Sigmoid colon (tissue), 7 donors: ENCODE data around the gene SLC16A1. TPM values are rescaled to one million over a fixed set of nuclear protein-coding genes. Genes with fewer than 3 reads are reported as not detected.

Source experiments
- DNase-seq: peaks from one replicate; pipeline ENCODE4 v3.0.0-alpha.2; 2019
- H3K27ac ChIP-seq, 4 donors: fragments of 200-600 bp; sonication (generic); one replicate each; pipeline ENCODE4 v1.5.1; 2016 to 2019; ENCODE audit warnings: mild to moderate bottlenecking in 1 of 4
- H3K27me3 ChIP-seq, 3 donors: fragments of 200-600 bp; sonication (generic); one replicate each; pipeline ENCODE4 v1.5.1; 2019; ENCODE audit warnings: mild to moderate bottlenecking in 1 of 3
- H3K36me3 ChIP-seq, 4 donors: fragments of 200-600 bp; sonication (generic); one replicate each; pipeline ENCODE4 v1.5.1; 2016 to 2019
- H3K4me1 ChIP-seq, 4 donors: fragments of 200-600 bp; sonication (generic); one replicate each; pipeline ENCODE4 v1.5.1; 2017 to 2019
- H3K4me3 ChIP-seq, 4 donors: fragments of 200-600 bp; sonication (generic); one replicate each; pipeline ENCODE4 v1.5.1; 2017 to 2019; ENCODE audit warnings: mild to moderate bottlenecking in 2 of 4, moderate library complexity in 1 of 4
- H3K9me3 ChIP-seq, 4 donors: fragments of 200-600 bp in 3 of 4; sonication (generic) in 3 of 4; one replicate each; pipeline versions ENCODE4 v1.5.1 to v1.6.1; 2013 to 2019
- EP300 ChIP-seq, 4 donors: sonication (generic); formaldehyde crosslinking; IDR thresholded peaks; one replicate each; pipeline ENCODE4 v1.6.1; 2017; ENCODE audit warnings: antibody characterized with exemption in 4 of 4
- POLR2A ChIP-seq, 2 donors: fragments of 450-650 bp; IDR thresholded peaks; one replicate each; pipeline ENCODE4 v1.6.1; 2016; ENCODE audit warnings: antibody characterized with exemption in 2 of 2, mild to moderate bottlenecking in 2 of 2, moderate library complexity in 2 of 2
- POLR2AphosphoS5 ChIP-seq, 4 donors: sonication (generic); formaldehyde crosslinking; IDR thresholded peaks; one replicate each; pipeline ENCODE4 v1.6.1; 2017; ENCODE audit warnings: antibody characterized with exemption in 4 of 4
- WGBS, 2 donors: extraction: QIAGEN DNeasy Blood & Tissue Kit; methylation state at CpG; one replicate each; pipeline ENCODE4 v1.1.7; 2013; 5-methylcytosine and 5-hydroxymethylcytosine counted together
- intact Hi-C: fragments of 100-400 bp; cut with DNase I; formaldehyde crosslinking; loops from one replicate; pipeline ENCODE4 v1.15.1; 2023
- polyA plus RNA-seq, 3 donors: library from polyadenylated mRNA; stranded (reverse); fragments of 200-250 nt; gene quantifications; one replicate each; pipeline ENCODE4 v1.2.3, GENCODE V29; 2013
- total RNA-seq, 4 donors: library from RNA; depleted of rRNA; stranded (reverse); fragments of >200 nt; gene quantifications; one replicate each; pipeline ENCODE4 v1.1.0, GENCODE V29; 2016
- TF ChIP-seq, protein P1 (sequence below), 4 experiments: fragments of 450-650 bp in 3 of 4; fragments of 200-600 bp in 1 of 4; IDR thresholded peaks; one replicate each; pipeline ENCODE4 v1.5.1; 2016 to 2019; ENCODE audit warnings: antibody characterized with exemption in 4 of 4, mild to moderate bottlenecking in 3 of 4, moderate library complexity in 2 of 4
- donor health status: healthy with polysubstance abuse.
- donor health status: Bipolar disorder and iron deficiency.
- donor health status: healthy.

The SLC16A1 gene
- total and polyA plus RNA-seq, 7 donors = 10.8 to 80.5 (median 48.7) TPM

DNA sequence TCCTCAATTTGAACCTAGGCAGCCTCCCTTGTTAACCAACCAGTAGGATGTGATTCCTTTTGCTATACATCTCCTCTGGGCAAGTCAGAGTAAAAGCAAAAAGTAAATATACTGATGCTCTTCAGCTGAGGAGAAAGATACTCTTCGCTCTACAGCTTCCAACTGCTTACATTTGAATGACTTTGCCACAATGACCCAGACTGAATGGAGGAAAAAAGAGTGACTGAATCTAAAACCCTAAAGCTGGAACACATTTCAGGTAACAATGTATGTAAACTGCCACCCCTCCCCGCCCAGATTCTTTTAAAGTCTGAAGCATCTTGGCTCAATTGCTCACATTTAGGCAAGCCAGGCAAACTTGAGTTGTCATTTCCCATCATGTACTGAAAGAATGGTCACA lies 46.1 kb downstream of the SLC16A1 start:
- peaks cover 0 to 24% (median 0%) of the 10 kb centered on the region in 4 donors for H3K36me3 ChIP-seq
- TF ChIP-seq POLR2AphosphoS5 (IDR thresholded peaks at IDR 0.05) (no peak), POLR2A (IDR thresholded peaks at IDR 0.05) (no peak), EP300 (IDR thresholded peaks at IDR 0.05) (no peak)
- TF ChIP-seq, protein P1, sequence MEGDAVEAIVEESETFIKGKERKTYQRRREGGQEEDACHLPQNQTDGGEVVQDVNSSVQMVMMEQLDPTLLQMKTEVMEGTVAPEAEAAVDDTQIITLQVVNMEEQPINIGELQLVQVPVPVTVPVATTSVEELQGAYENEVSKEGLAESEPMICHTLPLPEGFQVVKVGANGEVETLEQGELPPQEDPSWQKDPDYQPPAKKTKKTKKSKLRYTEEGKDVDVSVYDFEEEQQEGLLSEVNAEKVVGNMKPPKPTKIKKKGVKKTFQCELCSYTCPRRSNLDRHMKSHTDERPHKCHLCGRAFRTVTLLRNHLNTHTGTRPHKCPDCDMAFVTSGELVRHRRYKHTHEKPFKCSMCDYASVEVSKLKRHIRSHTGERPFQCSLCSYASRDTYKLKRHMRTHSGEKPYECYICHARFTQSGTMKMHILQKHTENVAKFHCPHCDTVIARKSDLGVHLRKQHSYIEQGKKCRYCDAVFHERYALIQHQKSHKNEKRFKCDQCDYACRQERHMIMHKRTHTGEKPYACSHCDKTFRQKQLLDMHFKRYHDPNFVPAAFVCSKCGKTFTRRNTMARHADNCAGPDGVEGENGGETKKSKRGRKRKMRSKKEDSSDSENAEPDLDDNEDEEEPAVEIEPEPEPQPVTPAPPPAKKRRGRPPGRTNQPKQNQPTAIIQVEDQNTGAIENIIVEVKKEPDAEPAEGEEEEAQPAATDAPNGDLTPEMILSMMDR (IDR thresholded peaks at IDR 0.05) = no peak
- H3K27ac ChIP-seq = no peak overlapping the region
- peaks cover 0 to 8% (median under 1%) of the 10 kb centered on the region in 4 donors for H3K4me1 ChIP-seq
- H3K4me3 ChIP-seq = no peak overlapping the region
- intact Hi-C loops = no loop called here
- H3K27me3 ChIP-seq = no peaks in the 10 kb centered on the region
- no peak for DNase-seq
- no peaks in the 10 kb centered on the region for H3K9me3 ChIP-seq
- 94 to 97% methylated on average over 2 of the region's 2 CpGs for WGBS, 2 donors

DNA sequence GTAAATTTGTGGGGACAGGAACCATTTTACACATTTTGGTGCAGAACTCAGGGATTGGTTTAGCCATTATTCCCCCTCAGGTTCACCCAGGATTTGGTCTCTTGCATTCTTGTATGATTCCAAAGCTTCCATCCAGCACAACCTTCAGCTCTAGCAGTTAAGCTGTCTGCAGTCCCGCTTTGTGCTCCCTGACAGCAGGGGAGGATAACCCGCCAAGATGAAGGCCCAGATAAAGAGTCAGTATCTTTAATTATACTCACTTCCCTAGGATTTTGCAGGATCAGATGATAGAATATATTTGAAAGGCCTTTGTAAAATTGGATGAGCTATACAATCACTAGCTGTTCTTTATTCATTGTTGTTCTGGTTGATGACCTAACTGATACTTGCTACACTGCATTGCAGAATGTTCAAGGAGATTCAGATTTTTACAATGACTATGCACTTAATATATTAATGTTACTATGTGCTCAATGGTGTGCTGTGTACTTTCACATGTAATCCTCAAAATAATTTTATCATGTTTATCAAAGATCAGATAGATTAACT lies 49.8 kb downstream of the SLC16A1 start:
- Histone ChIP-seq H3K4me1 (peaks cover 0 to 8% (median 0%) of the 10 kb centered on the region in 4 donors), H3K27ac (peak overlapping the region in 1 of 4 donors; percentile 16), H3K36me3 (no peaks in the 10 kb centered on the region), H3K27me3 (no peaks in the 10 kb centered on the region), H3K9me3 (no peaks in the 10 kb centered on the region), H3K4me3 (no peak overlapping the region)
- intact Hi-C loops = no loop called here
- 78 to 87% methylated on average over 2 of the region's 2 CpGs for WGBS, 2 donors
- TF ChIP-seq, protein P1 (IDR thresholded peaks at IDR 0.05) = no peak
- no peak for TF ChIP-seq POLR2A (IDR thresholded peaks at IDR 0.05)
- TF ChIP-seq POLR2AphosphoS5 (IDR thresholded peaks at IDR 0.05) = no peak
- no peak for TF ChIP-seq EP300 (IDR thresholded peaks at IDR 0.05)
- no peak for DNase-seq

DNA sequence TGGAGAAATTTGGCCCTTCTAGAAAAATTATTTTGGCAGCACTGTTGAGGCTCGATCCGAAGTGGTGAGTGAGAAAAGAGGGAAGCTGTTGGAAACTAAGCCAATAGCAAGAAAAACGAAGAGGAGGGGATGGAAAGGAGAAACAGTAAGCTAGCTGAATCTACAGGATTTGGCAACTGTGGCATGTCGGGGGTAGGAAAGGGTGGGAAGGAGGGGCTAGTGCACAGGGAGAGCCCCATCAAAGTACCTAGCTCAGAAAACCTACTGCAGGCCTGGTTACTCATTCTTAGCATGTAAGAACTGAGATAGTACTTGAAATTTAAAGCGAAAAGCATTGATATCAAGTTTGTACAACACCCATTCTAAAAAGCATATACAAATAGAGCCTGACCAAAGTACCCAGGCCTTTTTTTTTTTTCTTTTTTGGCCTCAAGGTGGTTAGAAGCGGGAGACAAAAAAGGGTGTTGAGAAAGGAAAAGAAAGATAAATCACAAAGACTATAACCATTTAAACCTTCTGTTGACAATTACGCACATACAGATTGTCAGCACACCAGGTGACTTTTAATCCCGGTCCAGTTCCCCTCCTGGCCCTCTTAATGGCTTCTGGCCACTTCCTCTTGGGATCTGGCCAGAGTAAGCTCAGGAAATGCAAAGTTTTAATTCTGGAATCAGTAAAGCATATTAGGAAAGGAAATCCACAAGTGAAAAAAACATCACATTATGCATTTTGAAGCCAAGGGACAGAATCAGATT lies 50.4 kb downstream of the SLC16A1 start:
- WGBS, 2 donors = 10 to 54% methylated on average over 8 of the region's 8 CpGs
- peaks cover 0 to 8% (median 0%) of the 10 kb centered on the region in 4 donors for H3K4me1 ChIP-seq
- H3K36me3 ChIP-seq = no peaks in the 10 kb centered on the region
- no peaks in the 10 kb centered on the region for H3K27me3 ChIP-seq
- H3K4me3 ChIP-seq = no peak overlapping the region
- H3K27ac ChIP-seq = peak overlapping the region in 3 of 4 donors; percentile 9 to 28 (median 16)
- no peak for TF ChIP-seq EP300 (IDR thresholded peaks at IDR 0.05)
- intact Hi-C loops = no loop called here
- no peak for DNase-seq
- H3K9me3 ChIP-seq = no peaks in the 10 kb centered on the region

DNA sequence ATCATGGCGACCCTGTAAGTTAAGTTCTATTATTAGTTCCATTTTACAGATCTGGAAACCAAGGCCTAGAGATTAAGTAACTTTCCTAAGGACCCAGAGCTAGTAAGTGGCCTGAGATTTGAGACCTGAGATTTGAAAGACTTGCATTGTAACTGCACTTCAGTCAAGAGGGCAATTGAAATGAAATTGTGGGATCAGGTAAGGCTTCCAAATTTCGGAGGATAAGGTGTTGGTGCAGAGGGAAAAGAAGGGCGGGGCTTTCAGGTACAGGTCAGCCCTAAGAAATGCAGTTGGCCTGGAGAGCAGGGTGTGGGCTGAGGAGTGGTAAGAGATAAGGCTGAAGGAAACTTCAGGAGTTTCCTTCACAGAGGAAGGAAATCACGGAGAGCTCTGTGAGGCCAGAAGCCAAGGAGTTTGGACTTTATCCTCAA lies 51.1 kb downstream of the SLC16A1 start:
- DNase-seq = no peak
- H3K27me3 ChIP-seq = no peaks in the 10 kb centered on the region
- no peak overlapping the region for H3K4me3 ChIP-seq
- H3K36me3 ChIP-seq = no peaks in the 10 kb centered on the region
- no peaks in the 10 kb centered on the region for H3K9me3 ChIP-seq
- H3K4me1 ChIP-seq = peaks cover 0 to 8% (median 0%) of the 10 kb centered on the region in 4 donors
- intact Hi-C loops = no loop called here
- no peak for TF ChIP-seq POLR2A (IDR thresholded peaks at IDR 0.05)
- no peak for TF ChIP-seq EP300 (IDR thresholded peaks at IDR 0.05)
- no peak for TF ChIP-seq POLR2AphosphoS5 (IDR thresholded peaks at IDR 0.05)
- TF ChIP-seq, protein P1 (IDR thresholded peaks at IDR 0.05) = no peak
- WGBS, 2 donors = 18 to 64% methylated on average over 4 of the region's 4 CpGs
- H3K27ac ChIP-seq = peak overlapping the region in 2 of 4 donors; percentile 9 to 28

DNA sequence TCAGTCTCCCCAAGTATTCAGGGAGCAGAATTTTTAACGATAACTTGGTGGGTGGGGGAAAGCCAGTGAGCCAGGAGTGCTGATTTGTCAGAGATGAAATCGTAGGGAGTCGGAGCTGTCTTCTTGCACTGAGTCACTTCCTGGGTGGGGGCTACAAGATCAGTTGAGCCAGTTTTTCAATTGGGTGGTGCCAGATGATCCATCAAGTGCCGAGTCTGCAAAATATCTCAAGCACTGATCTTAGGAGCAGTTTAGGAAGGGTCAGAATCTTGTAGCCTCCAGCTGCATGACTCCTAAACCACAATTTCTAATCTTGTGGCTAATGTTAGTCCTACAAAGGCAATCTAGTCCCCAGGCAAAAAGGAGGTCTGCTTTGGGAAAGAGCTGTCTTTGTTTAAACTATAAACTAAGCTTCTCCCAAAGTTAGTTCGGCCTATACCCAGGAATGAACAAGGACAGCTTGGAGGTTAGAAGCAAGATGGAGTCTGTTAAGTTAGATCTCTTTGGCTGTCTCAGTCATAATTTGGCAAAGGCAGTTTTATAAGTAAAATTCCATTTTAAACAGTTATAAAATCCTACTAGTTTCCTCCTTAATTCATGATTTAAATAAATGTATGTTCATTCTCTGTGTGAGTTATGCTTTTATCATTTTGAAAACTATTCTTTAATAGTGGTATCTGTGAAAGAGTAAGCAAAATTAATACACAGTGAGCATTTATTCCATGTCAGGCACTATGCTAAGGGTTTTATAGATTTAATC lies 51.7 kb downstream of the SLC16A1 start:
- intact Hi-C loops = no loop called here
- no peaks in the 10 kb centered on the region for H3K27me3 ChIP-seq
- no peaks in the 10 kb centered on the region for H3K9me3 ChIP-seq
- no peak for TF ChIP-seq POLR2AphosphoS5 (IDR thresholded peaks at IDR 0.05)
- TF ChIP-seq POLR2A (IDR thresholded peaks at IDR 0.05) = no peak
- TF ChIP-seq, protein P1 (IDR thresholded peaks at IDR 0.05) = no peak
- no peak for TF ChIP-seq EP300 (IDR thresholded peaks at IDR 0.05)
- no peak overlapping the region for H3K4me3 ChIP-seq
- peaks cover 0 to 8% (median 0%) of the 10 kb centered on the region in 4 donors for H3K4me1 ChIP-seq
- 46 to 63% methylated on average over 5 of the region's 5 CpGs for WGBS, 2 donors
- no peaks in the 10 kb centered on the region for H3K36me3 ChIP-seq
- H3K27ac ChIP-seq = no peak overlapping the region
- no peak for DNase-seq
